ENCODE measurements around the gene PLA2G4E. TPM values are rescaled to one million over a fixed set of nuclear protein-coding genes. Genes with fewer than 3 reads are reported as not detected.

PLA2G4E gene
- total and polyA plus RNA-seq, 9 of the 15 experiments (the other 6 are each of a cell fraction or from before 2014, with no cell fraction given): 0.03 TPM; not detected in 8

GRCh38 chr15:41945731-41946130, 75.1 kb downstream of the PLA2G4E start:
- ChIA-PET CTCF (ENCODE audit: low intra/inter-chr PET ratio) (no interaction called here), POLR2A (no interaction called here)
- intact Hi-C loops (cut with micrococcal nuclease): no loop called here
- Histone ChIP-seq H3K4me1 (replicated peaks in 1 of 2; ENCODE audit: control insufficient read depth in 2 of 2, insufficient read depth in 2 of 2, low read length in 2 of 2) (no peaks in the 10 kb centered on the region), H3K9me1 (ENCODE audit: control insufficient read depth, insufficient read depth, low read length) (no peaks in the 10 kb centered on the region), H3K27me3 (ENCODE audit: control insufficient read depth in 2 of 2, insufficient read depth in 2 of 2, low read length in 2 of 2) (no peaks in the 10 kb centered on the region), H3K79me2 (ENCODE audit: control insufficient read depth, insufficient read depth, low read length) (no peaks in the 10 kb centered on the region), H3K27ac (ENCODE audit: extremely low read depth, low read depth, low read length) (no peak overlapping the region), H4K20me1 (replicated peaks; ENCODE audit: control insufficient read depth, insufficient read depth, low read length) (no peaks in the 10 kb centered on the region; the same call in none of the 2 replicates), H3K9me3 (replicated peaks; ENCODE audit: control insufficient read depth, insufficient read depth, low read depth, low read length) (no peaks in the 10 kb centered on the region), H3K36me3 (ENCODE audit: control insufficient read depth, insufficient read depth, low read length) (peaks cover 9% of the 10 kb centered on the region; the same call in 1 of the 3 replicates), H2AFZ (ENCODE audit: low read depth, low read length) (no peak overlapping the region), H3K4me3 (no peak overlapping the region), H3K4me2 (ENCODE audit: insufficient read depth, low read length) (no peak overlapping the region), H3K9ac (ENCODE audit: insufficient read depth in 1 of 2, low read depth in 2 of 2, low read length in 2 of 2) (0 out of 4 replicates have a peak overlapping the region, but pooled peaks of 1 of the 2 experiments have one; percentile 53)
- WGBS (ENCODE audit: insufficient coverage, low coverage, missing lambda C conversion rate): 74% methylated on average over 11 of the region's 11 CpGs
- no peak for FAIRE-seq
- in situ Hi-C loops (cut with MboI): no loop called here
- no peak for ATAC-seq
- DNase-seq (ENCODE audit: extremely low read depth in 1 of 4, low spot score in 3 of 4): no peak
- BruUV-seq (replicated peaks): no TSS peak
- TF ChIP-seq FOXP4 (CRISPR knock-in tag; IDR thresholded peaks at IDR 0.05; ENCODE audit: borderline replicate concordance): no peak
- TF ChIP-seq NR2C1 (IDR thresholded peaks at IDR 0.05): no peak
- TF ChIP-seq NR2C1 (tag; IDR thresholded peaks at IDR 0.05): no peak
- TF ChIP-seq FOXJ3 (CRISPR knock-in tag; IDR thresholded peaks at IDR 0.05): no peak
